ENCODE data around the gene CLNK. TPM values are rescaled to one million over a fixed set of nuclear protein-coding genes. Genes with fewer than 3 reads are reported as not detected.

CLNK gene
- total and polyA plus RNA-seq, 5 donors from 2014 or later, result 0.67 to 4.5 (median 2.5) TPM

GRCh38 chr4:10647846-10648245 is 36.7 kb downstream of the CLNK start:
- Histone ChIP-seq H3K36me3 (ENCODE audit: control insufficient read depth, insufficient read depth, low read length) (no peaks in the 10 kb centered on the region), H3K27ac (ENCODE audit: insufficient read depth, low read length, poor library complexity, severe bottlenecking) (no peak overlapping the region), H3K27me3 (ENCODE audit: control insufficient read depth, insufficient read depth, low read length) (no peaks in the 10 kb centered on the region), H3K4me3 (ENCODE audit: low read depth, low read length) (no peak overlapping the region), H3K4me1 (ENCODE audit: control insufficient read depth, insufficient read depth, low read length, poor library complexity, severe bottlenecking) (no peaks in the 10 kb centered on the region), H3K9me3 (ENCODE audit: control insufficient read depth in 2 of 2, low read length in 2 of 2) (no peaks in the 10 kb centered on the region)
- no peak overlapping the region for H3K4me3 Mint-ChIP-seq
- H3K9me3 Mint-ChIP-seq, result peaks cover 0 to 3% (median 0%) of the 10 kb centered on the region in 7 donors
- DNase-seq (no peak), ATAC-seq (ENCODE audit: low read depth in 2 of 2) (no peak)
- no peaks in the 10 kb centered on the region for H3K36me3 Mint-ChIP-seq
- H3K27me3 Mint-ChIP-seq, result no peaks in the 10 kb centered on the region
- H3K27ac Mint-ChIP-seq, result no peak overlapping the region
- peaks cover 0 to 9% (median under 1%) of the 10 kb centered on the region in 4 donors for H3K4me1 Mint-ChIP-seq

- peaks cover 0 to 4% (median 2%) of the 10 kb centered on the region in 7 donors for H3K9me3 Mint-ChIP-seq
- H3K4me3 Mint-ChIP-seq, result no peak overlapping the region
- no peaks in the 10 kb centered on the region for H3K9me3 ChIP-seq (ENCODE audit: control insufficient read depth in 2 of 2, low read length in 2 of 2)
- no peaks in the 10 kb centered on the region for H3K4me1 ChIP-seq (ENCODE audit: control insufficient read depth, insufficient read depth, low read length, poor library complexity, severe bottlenecking)
- no peaks in the 10 kb centered on the region for H3K36me3 ChIP-seq (ENCODE audit: control insufficient read depth, insufficient read depth, low read length)
- H3K27ac ChIP-seq (ENCODE audit: insufficient read depth, low read length, poor library complexity, severe bottlenecking), result no peak overlapping the region
- H3K27ac Mint-ChIP-seq, result no peak overlapping the region
- no peak for ATAC-seq (ENCODE audit: low read depth in 2 of 2)
- H3K27me3 Mint-ChIP-seq, result no peaks in the 10 kb centered on the region
- no peaks in the 10 kb centered on the region for H3K36me3 Mint-ChIP-seq
- H3K27me3 ChIP-seq (ENCODE audit: control insufficient read depth, insufficient read depth, low read length), result no peaks in the 10 kb centered on the region
- peaks cover 0 to 11% (median 3%) of the 10 kb centered on the region in 4 donors for H3K4me1 Mint-ChIP-seq
- no peak overlapping the region for H3K4me3 ChIP-seq (ENCODE audit: low read depth, low read length)
- DNase-seq, result no peak
Measured at GRCh38 chr4:10643600-10644425, 40.8 kb downstream of the CLNK start.

- peaks cover 0 to 5% (median 2%) of the 10 kb centered on the region in 7 donors for H3K9me3 Mint-ChIP-seq
- peaks cover 3% of the 10 kb centered on the region for H3K36me3 Mint-ChIP-seq
- peaks cover 0 to 11% (median 3%) of the 10 kb centered on the region in 4 donors for H3K4me1 Mint-ChIP-seq
- Histone ChIP-seq H3K27me3 (ENCODE audit: control insufficient read depth, insufficient read depth, low read length) (no peaks in the 10 kb centered on the region), H3K9me3 (ENCODE audit: control insufficient read depth in 2 of 2, low read length in 2 of 2) (no peaks in the 10 kb centered on the region), H3K36me3 (ENCODE audit: control insufficient read depth, insufficient read depth, low read length) (no peaks in the 10 kb centered on the region), H3K4me1 (ENCODE audit: control insufficient read depth, insufficient read depth, low read length, poor library complexity, severe bottlenecking) (no peaks in the 10 kb centered on the region), H3K27ac (ENCODE audit: insufficient read depth, low read length, poor library complexity, severe bottlenecking) (no peak overlapping the region), H3K4me3 (ENCODE audit: low read depth, low read length) (no peak overlapping the region)
- no peak overlapping the region for H3K4me3 Mint-ChIP-seq
- H3K27me3 Mint-ChIP-seq, result no peaks in the 10 kb centered on the region
- ATAC-seq (ENCODE audit: low read depth in 2 of 2) (peak in 1 of 2 donors; percentile 31), DNase-seq (no peak)
- H3K27ac Mint-ChIP-seq, result no peak overlapping the region
Measured at GRCh38 chr4:10640561-10641201, 43.9 kb downstream of the CLNK start.

- no peaks in the 10 kb centered on the region for H3K9me3 ChIP-seq (ENCODE audit: control insufficient read depth in 2 of 2, low read length in 2 of 2)
- no peak overlapping the region for H3K27ac Mint-ChIP-seq
- no peaks in the 10 kb centered on the region for H3K27me3 Mint-ChIP-seq
- ATAC-seq (ENCODE audit: low read depth in 2 of 2) (no peak), DNase-seq (no peak)
- H3K4me3 ChIP-seq (ENCODE audit: low read depth, low read length), result no peak overlapping the region
- no peak overlapping the region for H3K27ac ChIP-seq (ENCODE audit: insufficient read depth, low read length, poor library complexity, severe bottlenecking)
- peaks cover 3% of the 10 kb centered on the region for H3K36me3 Mint-ChIP-seq
- peaks cover 0 to 11% (median 3%) of the 10 kb centered on the region in 4 donors for H3K4me1 Mint-ChIP-seq
- no peaks in the 10 kb centered on the region for H3K4me1 ChIP-seq (ENCODE audit: control insufficient read depth, insufficient read depth, low read length, poor library complexity, severe bottlenecking)
- H3K36me3 ChIP-seq (ENCODE audit: control insufficient read depth, insufficient read depth, low read length), result no peaks in the 10 kb centered on the region
- no peak overlapping the region for H3K4me3 Mint-ChIP-seq
- H3K9me3 Mint-ChIP-seq, result peaks cover 0 to 5% (median 2%) of the 10 kb centered on the region in 7 donors
- H3K27me3 ChIP-seq (ENCODE audit: control insufficient read depth, insufficient read depth, low read length), result no peaks in the 10 kb centered on the region
Measured at GRCh38 chr4:10639664-10640063, 44.9 kb downstream of the CLNK start.

- no peaks in the 10 kb centered on the region for H3K27me3 Mint-ChIP-seq
- H3K4me1 Mint-ChIP-seq, result peaks cover 0 to 11% (median 3%) of the 10 kb centered on the region in 4 donors
- peaks cover 0 to 5% (median 2%) of the 10 kb centered on the region in 7 donors for H3K9me3 Mint-ChIP-seq
- no peak for ATAC-seq (ENCODE audit: low read depth in 2 of 2)
- no peak overlapping the region for H3K27ac ChIP-seq (ENCODE audit: insufficient read depth, low read length, poor library complexity, severe bottlenecking)
- H3K9me3 ChIP-seq (ENCODE audit: control insufficient read depth in 2 of 2, low read length in 2 of 2), result no peaks in the 10 kb centered on the region
- peaks cover 3% of the 10 kb centered on the region for H3K36me3 Mint-ChIP-seq
- no peaks in the 10 kb centered on the region for H3K4me1 ChIP-seq (ENCODE audit: control insufficient read depth, insufficient read depth, low read length, poor library complexity, severe bottlenecking)
- no peak overlapping the region for H3K4me3 ChIP-seq (ENCODE audit: low read depth, low read length)
- DNase-seq, result no peak
- no peaks in the 10 kb centered on the region for H3K36me3 ChIP-seq (ENCODE audit: control insufficient read depth, insufficient read depth, low read length)
- no peak overlapping the region for H3K27ac Mint-ChIP-seq
- H3K4me3 Mint-ChIP-seq, result no peak overlapping the region
- no peaks in the 10 kb centered on the region for H3K27me3 ChIP-seq (ENCODE audit: control insufficient read depth, insufficient read depth, low read length)
Measured at GRCh38 chr4:10639100-10639499, 45.5 kb downstream of the CLNK start.

DNA sequence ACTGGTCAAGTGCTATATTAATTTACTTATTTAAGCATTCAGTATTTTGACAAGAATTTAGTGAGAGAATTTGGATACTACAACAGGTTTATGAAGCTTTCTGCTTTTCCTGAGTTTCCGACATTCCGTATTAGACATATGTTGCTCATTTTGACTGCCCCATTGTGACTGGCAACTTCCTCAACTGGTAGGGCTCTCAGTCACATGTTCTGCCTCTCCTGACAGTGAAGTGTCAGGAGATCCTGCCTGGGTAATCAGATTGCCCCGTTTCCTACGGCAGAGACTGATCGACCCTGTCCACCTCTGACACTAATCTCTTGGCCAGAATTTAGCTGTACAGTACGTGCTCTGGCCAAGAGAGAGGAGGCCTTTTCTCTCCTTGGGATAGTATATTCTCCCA is 49.5 kb downstream of the CLNK start:
- Mint-ChIP-seq H3K4me3 (no peak overlapping the region), H3K27ac (no peak overlapping the region)
- no peaks in the 10 kb centered on the region for H3K36me3 ChIP-seq (ENCODE audit: control insufficient read depth, insufficient read depth, low read length)

DNA sequence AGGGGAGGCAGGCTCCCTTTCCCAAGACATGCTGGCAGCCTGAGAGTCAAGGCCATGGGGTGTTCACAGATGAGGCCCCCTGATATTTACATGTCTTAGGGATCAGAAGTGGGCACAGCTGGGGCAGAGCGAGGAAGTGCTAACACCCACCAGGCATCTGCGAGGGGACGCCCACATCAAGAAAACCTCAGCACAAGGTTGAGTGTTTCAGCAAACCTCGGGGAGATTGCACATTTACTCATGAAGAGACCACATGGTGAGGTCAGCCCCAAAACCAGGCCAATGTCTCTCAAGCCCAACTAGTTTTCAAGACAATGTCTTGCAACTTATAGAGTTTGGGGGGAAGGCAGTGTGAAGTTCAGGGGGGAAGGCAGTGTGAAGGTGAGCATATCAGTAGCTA is 55.2 kb downstream of the CLNK start:
- no peaks in the 10 kb centered on the region for H3K36me3 Mint-ChIP-seq
- peak overlapping the region in 1 of 3 donors; percentile 66 for H3K27ac Mint-ChIP-seq
- peaks cover 0 to 2% (median 0%) of the 10 kb centered on the region in 7 donors for H3K9me3 Mint-ChIP-seq
- H3K27me3 Mint-ChIP-seq, result no peaks in the 10 kb centered on the region
- Histone ChIP-seq H3K36me3 (ENCODE audit: control insufficient read depth, insufficient read depth, low read length) (no peaks in the 10 kb centered on the region), H3K4me1 (ENCODE audit: control insufficient read depth, insufficient read depth, low read length, poor library complexity, severe bottlenecking) (no peaks in the 10 kb centered on the region), H3K27ac (ENCODE audit: insufficient read depth, low read length, poor library complexity, severe bottlenecking) (no peak overlapping the region), H3K9me3 (ENCODE audit: control insufficient read depth in 2 of 2, low read length in 2 of 2) (no peaks in the 10 kb centered on the region), H3K4me3 (ENCODE audit: low read depth, low read length) (no peak overlapping the region), H3K27me3 (ENCODE audit: control insufficient read depth, insufficient read depth, low read length) (no peaks in the 10 kb centered on the region)
- H3K4me1 Mint-ChIP-seq, result peaks cover 0 to 8% (median 4%) of the 10 kb centered on the region in 4 donors
- no peak for ATAC-seq (ENCODE audit: low read depth in 2 of 2)
- no peak overlapping the region for H3K4me3 Mint-ChIP-seq
- no peak for DNase-seq

More for the DNA sequence above, 49.5 kb downstream of the CLNK start:
- DNase-seq (no peak), ATAC-seq (ENCODE audit: low read depth in 2 of 2) (no peak)
- Mint-ChIP-seq H3K36me3 (peaks cover 3% of the 10 kb centered on the region), H3K27me3 (no peaks in the 10 kb centered on the region), H3K4me1 (peaks cover 0 to 4% (median 1%) of the 10 kb centered on the region in 4 donors), H3K9me3 (peaks cover 0 to 3% (median 0%) of the 10 kb centered on the region in 7 donors)
- no peak overlapping the region for H3K4me3 ChIP-seq (ENCODE audit: low read depth, low read length)
- no peaks in the 10 kb centered on the region for H3K9me3 ChIP-seq (ENCODE audit: control insufficient read depth in 2 of 2, low read length in 2 of 2)
- no peaks in the 10 kb centered on the region for H3K4me1 ChIP-seq (ENCODE audit: control insufficient read depth, insufficient read depth, low read length, poor library complexity, severe bottlenecking)
- no peaks in the 10 kb centered on the region for H3K27me3 ChIP-seq (ENCODE audit: control insufficient read depth, insufficient read depth, low read length)
- no peak overlapping the region for H3K27ac ChIP-seq (ENCODE audit: insufficient read depth, low read length, poor library complexity, severe bottlenecking)
